Fibroblast of lung (primary cell): ENCODE measurements around the gene CTAG2.
"Not testable (repeated sequence)": the region's sequence is repeated elsewhere in the genome, so short reads cannot be mapped to it uniquely, and the experiment has no call there.

Experiments used
- CTCF ChIP-seq, 2 donors: IDR thresholded peaks in 1 of 2; conservative IDR thresholded peaks in 1 of 2; 1 replicate in 1 of 2; 2 replicates in 1 of 2; pipeline ENCODE4 v1.5.1; 2011 to 2012; ENCODE audit warnings: low read length in 2 of 2, control low read depth in 1 of 2, inconsistent platforms in 1 of 2, low read depth in 1 of 2, mild to moderate bottlenecking in 1 of 2
- EZH2 ChIP-seq: IDR thresholded peaks from 2 replicates; pipeline ENCODE4 v1.5.1; 2012; ENCODE audit warnings: low read length, control low read depth, mild to moderate bottlenecking; ENCODE audit errors: missing control alignments

GRCh38 chrX:154643708-154644107 is 9.7 kb downstream of the CTAG2 start:
- not testable (repeated sequence) for TF ChIP-seq CTCF (conservative IDR thresholded peaks at IDR 0.05 in 1 of 2, IDR thresholded peaks at IDR 0.05 in 1 of 2; ENCODE audit: low read depth in 1 of 2, low read length in 2 of 2); EZH2
